Suppressor macrophage (primary cell): ENCODE measurements around the gene PRKCA.

Source experiments
- DNase-seq, 4 experiments: peaks; one replicate each; pipeline ENCODE4 v3.0.0-alpha.2; 2020 to 2022

Gene PRKCA

GRCh38 chr17:66778531-66779236, 476.3 kb downstream of the PRKCA start:
- DNase-seq, result no peak

GRCh38 chr17:66779237-66779606, 476.8 kb downstream of the PRKCA start:
- no peak for DNase-seq

- no peak for DNase-seq
Observed at GRCh38 chr17:66781135-66781534, 478.7 kb downstream of the PRKCA start.

- no peak for DNase-seq
Observed at GRCh38 chr17:66782851-66783250, 480.4 kb downstream of the PRKCA start.

- no peak for DNase-seq
Observed at GRCh38 chr17:66783656-66784381, 481.4 kb downstream of the PRKCA start.

- DNase-seq, result no peak
Observed at GRCh38 chr17:66784621-66785364, 482.4 kb downstream of the PRKCA start.

- DNase-seq, result no peak
Observed at GRCh38 chr17:66786107-66786506, 483.7 kb downstream of the PRKCA start.

- DNase-seq, result no peak
Observed at GRCh38 chr17:66787914-66788313, 485.5 kb downstream of the PRKCA start.

GRCh38 chr17:66789093-66789492, 486.7 kb downstream of the PRKCA start:
- DNase-seq, result no peak

- peak in 2 of 4 experiments; percentile 6 to 24 for DNase-seq
Observed at GRCh38 chr17:66789961-66790437, 487.6 kb downstream of the PRKCA start.

- DNase-seq, result no peak
Observed at GRCh38 chr17:66790501-66791061, 488.2 kb downstream of the PRKCA start.

- DNase-seq, result peak; percentile 74 to 85 (median 80)
Observed at GRCh38 chr17:66791347-66791746, 488.9 kb downstream of the PRKCA start.

- DNase-seq, result no peak
Observed at GRCh38 chr17:66793814-66794213, 491.4 kb downstream of the PRKCA start.

GRCh38 chr17:66795486-66795885, 493.1 kb downstream of the PRKCA start:
- no peak for DNase-seq

- DNase-seq, result peak; percentile 48 to 81 (median 72)
Observed at GRCh38 chr17:66799849-66800537, 497.6 kb downstream of the PRKCA start.

- no peak for DNase-seq
Observed at GRCh38 chr17:66803474-66803951, 501.1 kb downstream of the PRKCA start.

- DNase-seq, result no peak
Observed at GRCh38 chr17:66805567-66805966, 503.2 kb downstream of the PRKCA start.

- no peak for DNase-seq
Observed at GRCh38 chr17:66807182-66807581, 504.8 kb downstream of the PRKCA start.

GRCh38 chr17:66809408-66809807, 507.0 kb downstream of the PRKCA start:
- DNase-seq, result no peak

GRCh38 chr17:66810951-66811682, 508.7 kb downstream of the PRKCA start:
- no peak for DNase-seq

GRCh38 chr17:66811683-66812054, 509.3 kb downstream of the PRKCA start:
- no peak for DNase-seq

- DNase-seq, result no peak
Observed at GRCh38 chr17:66812571-66812970, 510.2 kb downstream of the PRKCA start.
